Measurements from ENCODE around the gene CREB3L2. TPM values are rescaled to one million over a fixed set of nuclear protein-coding genes. Genes with fewer than 3 reads are reported as not detected.

CREB3L2 gene
- total and polyA plus RNA-seq, 8 donors = 6.6 to 38.4 (median 32.2) TPM

DNA sequence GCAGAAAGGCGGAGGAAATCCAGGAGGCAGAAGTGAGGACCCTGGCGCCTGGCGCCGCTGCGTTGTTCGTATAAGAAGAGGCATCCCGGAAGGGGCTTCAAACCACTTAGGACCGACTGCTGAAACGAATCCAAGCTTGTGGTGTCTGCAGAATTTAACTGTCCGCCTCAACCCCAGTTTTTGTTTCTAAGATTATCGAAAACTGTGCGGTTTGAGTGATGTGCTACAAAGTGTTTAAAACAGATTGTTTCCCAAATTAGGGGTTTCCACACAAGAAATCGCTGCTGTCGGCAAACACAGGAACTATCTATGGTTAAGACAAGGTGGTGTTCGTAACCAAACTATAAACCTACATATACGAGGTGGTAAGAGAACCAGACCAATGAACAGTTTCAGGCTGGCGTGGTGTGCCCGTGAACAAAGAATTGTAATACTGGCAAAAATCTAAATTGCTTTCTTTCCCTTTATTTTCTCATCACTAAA lies 154.3 kb downstream of the CREB3L2 start:
- Histone ChIP-seq H3K9me3 (no peaks in the 10 kb centered on the region), H3K36me3 (no peaks in the 10 kb centered on the region), H3K27me3 (no peaks in the 10 kb centered on the region), H3K4me1 (peaks cover 0 to 7% (median 0%) of the 10 kb centered on the region in 3 donors), H3K4me3 (peak overlapping the region in 1 of 4 donors; percentile 24), H3K27ac (no peak overlapping the region)
- TF ChIP-seq, protein P1, sequence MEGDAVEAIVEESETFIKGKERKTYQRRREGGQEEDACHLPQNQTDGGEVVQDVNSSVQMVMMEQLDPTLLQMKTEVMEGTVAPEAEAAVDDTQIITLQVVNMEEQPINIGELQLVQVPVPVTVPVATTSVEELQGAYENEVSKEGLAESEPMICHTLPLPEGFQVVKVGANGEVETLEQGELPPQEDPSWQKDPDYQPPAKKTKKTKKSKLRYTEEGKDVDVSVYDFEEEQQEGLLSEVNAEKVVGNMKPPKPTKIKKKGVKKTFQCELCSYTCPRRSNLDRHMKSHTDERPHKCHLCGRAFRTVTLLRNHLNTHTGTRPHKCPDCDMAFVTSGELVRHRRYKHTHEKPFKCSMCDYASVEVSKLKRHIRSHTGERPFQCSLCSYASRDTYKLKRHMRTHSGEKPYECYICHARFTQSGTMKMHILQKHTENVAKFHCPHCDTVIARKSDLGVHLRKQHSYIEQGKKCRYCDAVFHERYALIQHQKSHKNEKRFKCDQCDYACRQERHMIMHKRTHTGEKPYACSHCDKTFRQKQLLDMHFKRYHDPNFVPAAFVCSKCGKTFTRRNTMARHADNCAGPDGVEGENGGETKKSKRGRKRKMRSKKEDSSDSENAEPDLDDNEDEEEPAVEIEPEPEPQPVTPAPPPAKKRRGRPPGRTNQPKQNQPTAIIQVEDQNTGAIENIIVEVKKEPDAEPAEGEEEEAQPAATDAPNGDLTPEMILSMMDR (IDR thresholded peaks at IDR 0.05) = no peak
- peak in 2 of 4 donors; percentile 8 to 23 for ATAC-seq
- no peak for DNase-seq
- intact Hi-C loops (cut with DNase I) = no loop called here
- 25% methylated on average over 18 of the region's 18 CpGs for WGBS, 2 donors
- no peak for FAIRE-seq

DNA sequence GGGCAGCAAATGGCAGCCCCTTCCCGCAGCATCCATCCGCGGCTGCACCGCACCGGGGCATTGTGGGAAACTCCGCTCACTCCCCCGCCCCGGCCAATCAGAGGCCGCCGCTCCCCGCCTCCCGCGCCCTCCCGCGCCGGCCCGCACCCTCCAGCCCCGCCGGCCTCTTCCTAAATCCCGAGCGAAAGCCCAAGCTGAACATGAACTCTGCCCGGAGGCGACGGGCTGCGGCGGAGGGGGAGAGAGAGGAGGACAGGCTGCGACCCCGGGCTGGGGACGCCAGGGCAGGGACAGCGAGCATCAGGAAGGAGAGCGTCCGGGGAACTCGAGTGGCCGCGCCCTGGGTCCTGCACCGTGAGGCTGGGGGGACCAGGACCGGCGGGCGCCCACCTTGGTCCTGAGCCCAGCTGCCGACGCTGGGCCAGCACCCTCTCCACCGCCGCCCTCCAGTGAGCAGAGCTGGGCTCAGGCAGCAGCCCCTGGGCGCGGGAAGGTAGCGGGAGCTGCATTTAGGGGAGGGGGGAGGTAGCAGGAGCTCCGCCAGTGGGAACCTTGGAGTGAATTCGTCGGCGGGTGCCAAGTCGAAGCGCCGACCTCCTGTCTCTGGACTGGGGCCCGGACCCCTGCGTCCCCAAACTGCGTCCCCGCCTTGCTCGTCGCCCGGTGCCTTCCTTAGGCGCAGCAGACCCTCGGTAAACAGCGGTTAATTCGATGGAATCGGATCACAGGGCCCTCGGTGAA lies 154.9 kb downstream of the CREB3L2 start, which contains the start of gene DGKI:
TSS of gene DGKI (minus strand) at position 148 of the 741 bp plus-strand sequence.
- no peak for FAIRE-seq

DNA sequence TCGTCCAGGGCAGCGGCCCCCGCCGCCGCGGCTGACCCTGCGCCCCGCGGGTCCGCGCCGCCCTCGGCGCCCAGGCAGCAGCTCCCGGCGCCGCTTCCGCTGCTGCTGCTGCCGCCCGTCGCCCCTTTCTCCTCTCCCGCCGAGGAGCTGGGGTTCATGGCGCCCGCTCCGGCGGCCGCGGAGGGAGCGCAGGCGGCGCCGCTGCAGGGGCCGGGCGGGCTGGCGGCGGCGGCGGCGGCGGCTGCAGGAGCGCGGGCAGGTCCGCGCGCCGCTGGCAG lies 155.4 kb downstream of the CREB3L2 start:
- Histone ChIP-seq H3K27me3 (no peaks in the 10 kb centered on the region), H3K4me3 (peak overlapping the region in 2 of 4 donors; percentile 9 to 24), H3K27ac (no peak overlapping the region), H3K36me3 (no peaks in the 10 kb centered on the region), H3K9me3 (no peaks in the 10 kb centered on the region), H3K4me1 (peaks cover 0 to 7% (median 0%) of the 10 kb centered on the region in 3 donors)
- intact Hi-C loops (cut with DNase I) = no loop called here
- FAIRE-seq = no peak
- TF ChIP-seq, protein P1 (IDR thresholded peaks at IDR 0.05) = no peak
- DNase-seq = peak in 2 of 6 donors; percentile 39 to 56
- peak in 1 of 4 donors; percentile 54 for ATAC-seq
- 1% methylated on average over 24 to 47 of the region's 47 CpGs for WGBS, 2 donors

More for the DNA sequence above, 154.9 kb downstream of the CREB3L2 start, which contains the start of gene DGKI:
- Histone ChIP-seq H3K27ac (no peak within 1 kb of the TSS), H3K4me3 (peak within 1 kb of the TSS in 2 of 4 donors; percentile 9 to 24), H3K36me3 (no peaks in the 10 kb centered on the region), H3K4me1 (peaks cover 0 to 7% (median 0%) of the 10 kb centered on the region in 3 donors), H3K27me3 (no peaks in the 10 kb centered on the region), H3K9me3 (no peaks in the 10 kb centered on the region)
- DNase-seq = peak in 4 of 6 donors; percentile 11 to 67 (median 42)
- ATAC-seq = peak; percentile 35 to 53 (median 40)
- 2% methylated on average over 45 to 66 of the region's 66 CpGs for WGBS, 2 donors
- TF ChIP-seq, protein P1 (IDR thresholded peaks at IDR 0.05) = no peak
- intact Hi-C loops (cut with DNase I) = no loop called here

DNA sequence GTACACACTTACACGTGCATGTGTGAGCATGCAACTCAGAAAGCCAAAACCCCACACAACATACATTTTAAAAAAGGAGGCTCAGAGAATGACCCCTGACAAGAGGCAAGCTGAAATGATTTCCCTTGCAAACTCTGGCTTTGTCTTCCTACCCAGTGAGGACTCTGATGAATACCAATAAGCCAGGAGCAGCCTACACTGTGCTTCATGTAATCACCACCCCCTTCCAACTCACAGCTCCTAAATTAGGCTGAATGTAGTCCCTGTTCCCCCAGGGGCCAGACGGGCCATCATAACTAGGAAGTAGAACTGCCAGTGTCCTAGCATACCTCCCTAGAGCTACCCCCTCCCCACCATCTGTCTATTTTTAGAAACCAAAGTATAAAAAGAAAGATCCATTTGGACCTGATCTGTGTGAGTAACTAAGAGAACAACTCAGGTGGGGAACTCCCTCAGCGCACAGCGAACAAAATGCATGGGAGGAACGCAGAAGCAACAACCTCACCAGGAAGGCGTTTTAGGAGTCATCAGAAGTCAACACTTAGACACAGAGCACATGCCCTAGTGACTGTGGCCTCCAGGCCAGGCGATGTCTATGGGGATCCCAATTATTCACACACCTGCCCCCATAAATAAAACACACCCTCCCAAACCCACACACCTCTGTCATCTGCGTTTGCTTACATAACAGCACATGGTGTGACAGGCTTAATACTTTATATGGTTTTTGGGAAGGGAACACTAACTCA lies 157.0 kb downstream of the CREB3L2 start:
- FAIRE-seq = no peak
- TF ChIP-seq, protein P1 (IDR thresholded peaks at IDR 0.05) = no peak
- H3K4me3 ChIP-seq = no peak overlapping the region
- no peaks in the 10 kb centered on the region for H3K27me3 ChIP-seq
- no peaks in the 10 kb centered on the region for H3K9me3 ChIP-seq
- DNase-seq = no peak
- H3K27ac ChIP-seq = no peak overlapping the region
- WGBS, 2 donors = 79% methylated on average over 8 of the region's 8 CpGs
- peaks cover 0 to 7% (median 0%) of the 10 kb centered on the region in 3 donors for H3K4me1 ChIP-seq
- ATAC-seq = no peak
- H3K36me3 ChIP-seq = no peaks in the 10 kb centered on the region
- intact Hi-C loops (cut with DNase I) = no loop called here
